NAMALWA (cell line): Measurements from ENCODE around the gene TENM4.

ENCODE experiments used
- DNase-seq: peaks from one replicate; pipeline ENCODE4 v3.0.0-alpha.2; 2015; ENCODE audit warnings: low spot score

Gene TENM4

GRCh38 chr11:78787696-78788095 lies 653.1 kb downstream of the TENM4 start:
- DNase-seq, result no peak

GRCh38 chr11:78786746-78787145 lies 654.1 kb downstream of the TENM4 start:
- no peak for DNase-seq

- DNase-seq, result no peak
These were observed 654.7 kb downstream of the TENM4 start for GRCh38 chr11:78786086-78786485.

GRCh38 chr11:78784321-78785061 lies 656.3 kb downstream of the TENM4 start:
- DNase-seq, result no peak

GRCh38 chr11:78783846-78784245 lies 657.0 kb downstream of the TENM4 start:
- no peak for DNase-seq

- no peak for DNase-seq
These were observed 657.5 kb downstream of the TENM4 start for GRCh38 chr11:78783301-78783700.

- DNase-seq, result no peak
These were observed 658.1 kb downstream of the TENM4 start for GRCh38 chr11:78782725-78783124.

GRCh38 chr11:78780889-78781288 lies 659.9 kb downstream of the TENM4 start:
- no peak for DNase-seq

- DNase-seq, result no peak
These were observed 667.3 kb downstream of the TENM4 start for GRCh38 chr11:78773492-78773891.

GRCh38 chr11:78773077-78773476 lies 667.8 kb downstream of the TENM4 start:
- DNase-seq, result no peak

- DNase-seq, result no peak
These were observed 668.6 kb downstream of the TENM4 start for GRCh38 chr11:78772186-78772585.

GRCh38 chr11:78770931-78771330 lies 669.9 kb downstream of the TENM4 start:
- DNase-seq, result no peak

GRCh38 chr11:78768971-78769370 lies 671.9 kb downstream of the TENM4 start:
- no peak for DNase-seq

GRCh38 chr11:78768345-78768744 lies 672.5 kb downstream of the TENM4 start:
- DNase-seq, result no peak

GRCh38 chr11:78767027-78767932 lies 673.5 kb downstream of the TENM4 start:
- DNase-seq, result no peak

GRCh38 chr11:78764946-78765345 lies 675.9 kb downstream of the TENM4 start:
- DNase-seq, result no peak

- DNase-seq, result no peak
These were observed 677.2 kb downstream of the TENM4 start for GRCh38 chr11:78763664-78764063.

- DNase-seq, result no peak
These were observed 678.7 kb downstream of the TENM4 start for GRCh38 chr11:78762105-78762504.

GRCh38 chr11:78759071-78759470 lies 681.8 kb downstream of the TENM4 start:
- no peak for DNase-seq

- no peak for DNase-seq
These were observed 687.5 kb downstream of the TENM4 start for GRCh38 chr11:78753297-78753696.

GRCh38 chr11:78752494-78752893 lies 688.3 kb downstream of the TENM4 start:
- no peak for DNase-seq

GRCh38 chr11:78748918-78749690 lies 691.7 kb downstream of the TENM4 start:
- DNase-seq, result no peak
